ENCODE results near the gene PRR16. TPM values are rescaled to one million over a fixed set of nuclear protein-coding genes. Genes with fewer than 3 reads are reported as not detected.

Gene PRR16
- total RNA-seq, 1 experiment from 2014 or later, result 5.0 TPM

GRCh38 chr5:120614531-120615180 lies 150.6 kb downstream of the PRR16 start:
- no TSS peak for BruUV-seq (replicated peaks)
- Histone ChIP-seq H3F3A (ENCODE audit: insufficient read depth, low read depth) (no peaks in the 10 kb centered on the region), H3K9me3 (ENCODE audit: insufficient read depth, low read depth) (0 out of 2 replicates have a peak, but pooled peaks cover 5% of the 10 kb centered on the region), H2AFZ (no peak overlapping the region), H3K9me2 (ENCODE audit: insufficient read depth) (no peaks in the 10 kb centered on the region; the same call in 1 of the 2 replicates), H3K27ac (no peak overlapping the region), H3K4me3 (no peak overlapping the region), H3K27me3 (ENCODE audit: insufficient read depth, low read depth) (no peaks in the 10 kb centered on the region), H3K4me1 (replicated peaks; ENCODE audit: insufficient read depth) (peaks cover 5% of the 10 kb centered on the region; the same call in 1 of the 2 replicates), H3K36me3 (ENCODE audit: low read depth) (no peaks in the 10 kb centered on the region), H4K20me1 (ENCODE audit: insufficient read depth) (no peaks in the 10 kb centered on the region), H3K79me2 (ENCODE audit: low read depth) (no peaks in the 10 kb centered on the region), H3K4me2 (no peak overlapping the region)
- no peak for TF ChIP-seq CTCF (conservative IDR thresholded peaks at IDR 0.05)
- TF ChIP-seq EZH2 (IDR thresholded peaks at IDR 0.05; ENCODE audit: low read depth), result no peak
- CTCF ChIA-PET, result no interaction called here
- POLR2A ChIA-PET (ENCODE audit: unreplicated experiment), result interaction anchor here (1.6 kb wide), 1 partner anchor 10 kb away, joined by 10 read pairs; no protein-coding TSS in a partner anchor
- no peak for DNase-seq
- intact Hi-C loops (cut with micrococcal nuclease; ENCODE audit: unreplicated experiment), result no loop called here

GRCh38 chr5:120615967-120616645 lies 152.0 kb downstream of the PRR16 start:
- Histone ChIP-seq H3K4me2 (no peak overlapping the region; the same call in 1 of the 2 replicates), H3K9me3 (ENCODE audit: insufficient read depth, low read depth) (0 out of 2 replicates have a peak, but pooled peaks cover 5% of the 10 kb centered on the region), H3K4me1 (replicated peaks; ENCODE audit: insufficient read depth) (peaks cover 5% of the 10 kb centered on the region; the same call in 1 of the 2 replicates), H2AFZ (no peak overlapping the region), H3K4me3 (no peak overlapping the region), H3K27ac (no peak overlapping the region), H3K9me2 (ENCODE audit: insufficient read depth) (no peaks in the 10 kb centered on the region; the same call in 1 of the 2 replicates), H3K27me3 (ENCODE audit: insufficient read depth, low read depth) (no peaks in the 10 kb centered on the region), H4K20me1 (ENCODE audit: insufficient read depth) (no peaks in the 10 kb centered on the region), H3K36me3 (ENCODE audit: low read depth) (no peaks in the 10 kb centered on the region), H3F3A (ENCODE audit: insufficient read depth, low read depth) (no peaks in the 10 kb centered on the region), H3K79me2 (ENCODE audit: low read depth) (no peaks in the 10 kb centered on the region)
- ChIA-PET POLR2A (ENCODE audit: unreplicated experiment) (interaction anchor here (0.5 to 0.6 kb wide), 2 partner anchors 11 to 230 kb away, joined by 3 to 4 read pairs; no protein-coding TSS in a partner anchor), CTCF (no interaction called here)
- no peak for TF ChIP-seq CTCF (conservative IDR thresholded peaks at IDR 0.05)
- no peak for TF ChIP-seq EZH2 (IDR thresholded peaks at IDR 0.05; ENCODE audit: low read depth)
- intact Hi-C loops (cut with micrococcal nuclease; ENCODE audit: unreplicated experiment), result no loop called here
- peak; percentile 3 to 62 for DNase-seq
- BruUV-seq (replicated peaks), result no TSS peak

DNA sequence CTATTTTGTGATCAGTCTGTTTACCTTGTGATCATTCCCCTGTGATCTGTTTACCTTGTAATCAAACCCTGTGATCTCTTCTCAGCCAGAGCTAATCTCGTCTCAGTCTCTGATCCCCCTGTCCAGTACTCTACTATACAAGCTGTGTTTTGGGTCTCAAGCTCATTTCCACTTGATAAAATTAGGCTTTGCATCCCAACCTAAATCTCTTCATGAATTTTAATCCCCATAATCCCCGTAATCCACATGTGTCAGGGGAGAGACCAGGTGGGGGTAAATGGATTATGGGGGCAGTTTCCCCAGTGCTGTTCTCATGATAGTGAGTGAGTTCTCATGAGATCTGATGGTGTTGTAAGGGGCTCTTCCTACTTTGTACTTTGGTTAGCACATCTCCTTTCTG lies 157.2 kb downstream of the PRR16 start:
- Histone ChIP-seq H3K4me1 (replicated peaks; ENCODE audit: insufficient read depth) (0 out of 2 replicates have a peak, but pooled peaks cover 9% of the 10 kb centered on the region), H3K27me3 (ENCODE audit: insufficient read depth, low read depth) (no peaks in the 10 kb centered on the region), H3K27ac (no peak overlapping the region), H3K9me2 (ENCODE audit: insufficient read depth) (peaks cover 3% of the 10 kb centered on the region; the same call in 1 of the 2 replicates), H3K79me2 (ENCODE audit: low read depth) (no peaks in the 10 kb centered on the region), H3K4me3 (no peak overlapping the region), H3K4me2 (no peak overlapping the region), H3F3A (ENCODE audit: insufficient read depth, low read depth) (no peaks in the 10 kb centered on the region), H2AFZ (0 out of 2 replicates have a peak overlapping the region, but pooled peaks have one; percentile 35), H4K20me1 (ENCODE audit: insufficient read depth) (no peaks in the 10 kb centered on the region), H3K36me3 (ENCODE audit: low read depth) (no peaks in the 10 kb centered on the region), H3K9me3 (ENCODE audit: insufficient read depth, low read depth) (0 out of 2 replicates have a peak, but pooled peaks cover 5% of the 10 kb centered on the region)
- CTCF ChIA-PET, result no interaction called here
- TF ChIP-seq EZH2 (IDR thresholded peaks at IDR 0.05; ENCODE audit: low read depth) (no peak), CTCF (conservative IDR thresholded peaks at IDR 0.05) (no peak)
- no peak for DNase-seq
- POLR2A ChIA-PET (ENCODE audit: unreplicated experiment), result no interaction called here
- no TSS peak for BruUV-seq (replicated peaks)
- intact Hi-C loops (cut with micrococcal nuclease; ENCODE audit: unreplicated experiment), result no loop called here
